ENCODE measurements around the gene POLR3A.

GRCh38 chr10:77971804-77972144 lies 57.5 kb downstream of the POLR3A start:
- no peak for TF ChIP-seq CTCF (IDR thresholded peaks at IDR 0.05; ENCODE audit: insufficient read depth, low read length, poor library complexity, severe bottlenecking)
- TF ChIP-seq EZH2phosphoT487 (conservative IDR thresholded peaks at IDR 0.05; ENCODE audit: low read length): no peak

Data from SU-DHL-6 (cell line).